K562 (cell line): Measurements from ENCODE around the gene EFHB. TPM values are rescaled to one million over a fixed set of nuclear protein-coding genes. Genes with fewer than 3 reads are reported as not detected.

Source experiments
- BCL6 ChIP-seq: fragments of 250-450 bp; sonication (Bioruptor Pico); IDR thresholded peaks from 2 replicates; pipeline ENCODE4 v1.4.0; 2020
- DPF2 ChIP-seq: fragments of 450-650 bp; IDR thresholded peaks from 2 replicates; pipeline ENCODE4 v1.6.1; 2016
- EHMT2 ChIP-seq: fragments of 450-650 bp; IDR thresholded peaks from 2 replicates; pipeline ENCODE4 v1.6.1; 2018; ENCODE audit warnings: antibody characterized with exemption
- KAT7 ChIP-seq: sonication (generic); formaldehyde crosslinking; IDR thresholded peaks from 2 replicates; pipeline ENCODE4 v1.8.0; 2022; ENCODE audit warnings: missing genetic modification reagents, mild to moderate bottlenecking, borderline replicate concordance
- RBFOX2 ChIP-seq: fragments of 200-400 bp; formaldehyde crosslinking; IDR thresholded peaks from 2 replicates; pipeline ENCODE4 v1.6.1; 2017; ENCODE audit warnings: low read depth, mild to moderate bottlenecking, low read length, moderate library complexity
- polyA plus RNA-seq, 8 experiments: library from polyadenylated mRNA; depleted of rRNA in 4 of 8; stranded (reverse) in 5 of 8; unstranded in 3 of 8; fragments of >200 nt; fragmentation: Nextera tagmentation in 2 of 8; fragmentation: Illumina TruSeq in 1 of 8; extraction: Ambion mirVana in 2 of 8; extraction: Trizol in 1 of 8; gene quantifications; 2 replicates each; pipeline versions ENCODE4 v1.2.1 to v1.2.3, GENCODE V29; 2011 to 2014; ENCODE audit warnings: inconsistent platforms in 1 of 8, missing spikeins in 1 of 8
- total RNA-seq, 7 experiments: library from RNA; depleted of rRNA in 6 of 7; stranded (reverse); fragments of >200 nt in 6 of 7; fragmentation: Illumina TruSeq in 2 of 7; extraction: Trizol in 2 of 7; gene quantifications; 2 replicates each; pipeline versions ENCODE4 v1.2.1 to v1.2.3, GENCODE V29; 2011 to 2021; ENCODE audit warnings: low replicate concordance in 1 of 7
- TF ChIP-seq, protein P1 (sequence below), 2 experiments: fragments of 450-650 bp; IDR thresholded peaks; 2 replicates each; pipeline ENCODE4 v1.6.1; 2016; ENCODE audit warnings: mild to moderate bottlenecking in 2 of 2, borderline replicate concordance in 1 of 2, low read depth in 1 of 2, moderate library complexity in 1 of 2
- TF ChIP-seq, protein P2 (sequence below): IDR thresholded peaks from 2 replicates; pipeline ENCODE4 v1.6.1; 2014; ENCODE audit warnings: antibody characterized with exemption
- TF ChIP-seq, protein P3 (sequence below): sonication (generic); formaldehyde crosslinking; IDR thresholded peaks from 2 replicates; pipeline ENCODE4 v1.8.0; 2022; ENCODE audit warnings: mild to moderate bottlenecking, missing genetic modification reagents
- TF ChIP-seq, protein P4 (sequence below): fragments of 450-650 bp; formaldehyde crosslinking; IDR thresholded peaks from 2 replicates; pipeline ENCODE4 v1.4.0; 2022; ENCODE audit warnings: missing genetic modification characterization
- TF ChIP-seq, protein P5 (sequence below): fragments of 450-650 bp; IDR thresholded peaks from 2 replicates; pipeline ENCODE4 v1.6.1; 2017; ENCODE audit warnings: antibody characterized with exemption

The EFHB gene
- total and polyA plus RNA-seq, 9 of the 15 experiments (the other 6 are each of a cell fraction or from before 2014, with no cell fraction given), result 1.5 to 4.0 (median 1.8) TPM

DNA sequence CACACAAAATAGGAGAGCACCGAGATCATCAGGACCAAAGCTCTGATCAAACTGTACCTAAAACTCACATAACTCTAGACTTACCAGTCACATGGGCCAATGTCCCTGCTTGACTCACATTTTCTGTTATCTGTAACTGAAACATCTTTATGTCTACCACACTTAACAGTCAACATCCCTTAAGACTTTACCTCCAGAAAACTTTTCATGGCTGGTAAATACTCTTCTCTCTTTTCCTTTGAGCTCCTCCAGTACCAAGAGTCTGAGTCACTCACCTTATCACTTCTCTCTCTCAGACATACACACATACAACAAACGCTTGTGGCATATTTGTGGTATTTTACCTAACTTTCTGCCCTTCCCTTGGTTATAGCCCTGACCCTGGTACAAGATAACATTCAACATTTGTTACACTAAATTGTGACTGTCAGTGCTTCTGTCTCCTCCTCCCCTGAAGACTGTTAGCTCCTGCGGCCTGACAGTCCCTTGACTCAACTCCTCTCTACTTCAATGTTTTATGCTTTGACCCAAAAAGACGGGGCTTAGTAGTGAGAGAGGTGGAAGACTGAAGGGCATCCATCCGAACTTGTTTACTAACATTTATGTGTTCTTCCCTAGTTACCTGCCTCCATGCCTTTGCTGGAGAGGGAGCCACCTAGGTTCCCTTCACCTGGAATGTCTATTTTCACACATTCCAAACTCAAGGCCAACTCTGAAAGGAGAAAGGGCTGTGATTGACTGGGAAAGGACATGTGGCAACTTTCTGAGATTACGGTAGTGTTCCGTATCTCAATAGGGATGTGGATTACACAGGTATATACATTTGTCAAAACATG lies 3.7 kb upstream of the EFHB start (continued):
- TF ChIP-seq, protein P1, sequence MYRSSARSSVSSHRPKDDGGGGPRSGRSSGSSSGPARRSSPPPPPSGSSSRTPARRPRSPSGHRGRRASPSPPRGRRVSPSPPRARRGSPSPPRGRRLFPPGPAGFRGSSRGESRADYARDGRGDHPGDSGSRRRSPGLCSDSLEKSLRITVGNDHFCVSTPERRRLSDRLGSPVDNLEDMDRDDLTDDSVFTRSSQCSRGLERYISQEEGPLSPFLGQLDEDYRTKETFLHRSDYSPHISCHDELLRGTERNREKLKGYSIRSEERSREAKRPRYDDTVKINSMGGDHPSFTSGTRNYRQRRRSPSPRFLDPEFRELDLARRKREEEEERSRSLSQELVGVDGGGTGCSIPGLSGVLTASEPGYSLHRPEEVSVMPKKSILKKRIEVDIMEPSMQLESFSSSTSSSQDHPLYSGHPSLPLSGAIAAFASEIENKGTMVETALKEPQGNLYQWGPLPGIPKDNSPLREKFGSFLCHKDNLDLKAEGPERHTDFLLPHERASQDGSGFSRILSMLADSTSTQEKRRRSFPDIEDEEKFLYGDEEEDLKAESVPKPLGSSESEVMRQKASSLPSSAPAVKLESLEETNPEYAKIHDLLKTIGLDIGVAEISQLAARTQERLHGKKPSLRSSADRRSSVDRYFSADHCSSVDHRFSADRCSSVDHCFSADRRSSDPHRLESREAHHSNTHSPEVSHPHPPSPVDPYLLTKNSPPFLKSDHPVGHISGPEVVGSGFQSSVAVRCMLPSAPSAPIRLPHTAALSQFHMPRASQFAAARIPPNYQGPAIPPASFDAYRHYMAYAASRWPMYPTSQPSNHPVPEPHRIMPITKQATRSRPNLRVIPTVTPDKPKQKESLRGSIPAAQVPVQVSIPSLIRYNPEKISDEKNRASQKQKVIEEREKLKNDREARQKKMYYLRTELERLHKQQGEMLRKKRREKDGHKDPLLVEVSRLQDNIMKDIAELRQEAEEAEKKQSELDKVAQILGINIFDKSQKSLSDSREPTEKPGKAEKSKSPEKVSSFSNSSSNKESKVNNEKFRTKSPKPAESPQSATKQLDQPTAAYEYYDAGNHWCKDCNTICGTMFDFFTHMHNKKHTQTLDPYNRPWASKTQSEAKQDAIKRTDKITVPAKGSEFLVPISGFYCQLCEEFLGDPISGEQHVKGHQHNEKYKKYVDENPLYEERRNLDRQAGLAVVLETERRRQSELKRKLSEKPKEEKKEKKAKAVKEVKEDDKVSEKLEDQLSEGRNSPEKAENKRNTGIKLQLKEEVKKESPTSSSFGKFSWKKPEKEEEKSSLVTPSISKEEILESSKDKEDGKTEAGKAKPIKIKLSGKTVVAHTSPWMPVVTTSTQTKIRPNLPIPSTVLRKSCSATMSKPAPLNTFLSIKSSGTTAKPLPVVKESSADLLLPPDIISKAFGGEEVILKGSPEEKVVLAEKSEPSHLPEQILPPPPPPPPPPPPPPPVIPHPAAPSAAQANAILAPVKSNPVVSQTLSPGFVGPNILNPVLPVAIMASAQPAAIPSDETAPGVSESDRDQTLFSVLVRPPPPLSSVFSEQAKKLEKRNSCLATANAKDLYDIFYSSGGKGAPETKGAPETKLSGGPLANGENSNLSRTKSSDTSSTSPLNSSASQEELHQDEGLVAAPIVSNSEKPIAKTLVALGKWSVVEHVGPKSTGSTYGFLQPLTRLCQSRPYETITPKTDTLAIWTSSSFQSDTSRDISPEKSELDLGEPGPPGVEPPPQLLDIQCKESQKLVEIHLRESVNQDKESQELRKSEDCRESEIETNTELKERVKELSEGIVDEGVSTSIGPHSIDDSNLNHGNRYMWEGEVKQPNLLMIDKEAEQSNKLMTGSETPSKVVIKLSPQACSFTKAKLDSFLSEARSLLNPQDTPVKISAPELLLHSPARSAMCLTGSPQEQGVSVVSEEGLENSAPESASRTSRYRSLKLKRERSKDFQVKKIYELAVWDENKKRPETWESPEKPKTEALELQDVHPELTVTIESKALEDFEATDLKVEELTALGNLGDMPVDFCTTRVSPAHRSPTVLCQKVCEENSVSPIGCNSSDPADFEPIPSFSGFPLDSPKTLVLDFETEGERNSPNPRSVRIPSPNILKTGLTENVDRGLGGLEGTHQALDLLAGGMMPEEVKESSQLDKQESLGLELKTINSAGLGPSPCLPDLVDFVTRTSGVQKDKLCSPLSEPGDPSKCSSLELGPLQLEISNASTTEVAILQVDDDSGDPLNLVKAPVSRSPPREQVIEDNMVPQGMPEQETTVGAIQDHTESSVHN (IDR thresholded peaks at IDR 0.05; ENCODE audit: borderline replicate concordance in 1 of 2, low read depth in 1 of 2), result no peak
- TF ChIP-seq, protein P2, sequence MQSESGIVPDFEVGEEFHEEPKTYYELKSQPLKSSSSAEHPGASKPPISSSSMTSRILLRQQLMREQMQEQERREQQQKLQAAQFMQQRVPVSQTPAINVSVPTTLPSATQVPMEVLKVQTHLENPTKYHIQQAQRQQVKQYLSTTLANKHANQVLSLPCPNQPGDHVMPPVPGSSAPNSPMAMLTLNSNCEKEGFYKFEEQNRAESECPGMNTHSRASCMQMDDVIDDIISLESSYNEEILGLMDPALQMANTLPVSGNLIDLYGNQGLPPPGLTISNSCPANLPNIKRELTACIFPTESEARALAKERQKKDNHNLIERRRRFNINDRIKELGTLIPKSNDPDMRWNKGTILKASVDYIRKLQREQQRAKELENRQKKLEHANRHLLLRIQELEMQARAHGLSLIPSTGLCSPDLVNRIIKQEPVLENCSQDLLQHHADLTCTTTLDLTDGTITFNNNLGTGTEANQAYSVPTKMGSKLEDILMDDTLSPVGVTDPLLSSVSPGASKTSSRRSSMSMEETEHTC, result no peak
- TF ChIP-seq, protein P3, sequence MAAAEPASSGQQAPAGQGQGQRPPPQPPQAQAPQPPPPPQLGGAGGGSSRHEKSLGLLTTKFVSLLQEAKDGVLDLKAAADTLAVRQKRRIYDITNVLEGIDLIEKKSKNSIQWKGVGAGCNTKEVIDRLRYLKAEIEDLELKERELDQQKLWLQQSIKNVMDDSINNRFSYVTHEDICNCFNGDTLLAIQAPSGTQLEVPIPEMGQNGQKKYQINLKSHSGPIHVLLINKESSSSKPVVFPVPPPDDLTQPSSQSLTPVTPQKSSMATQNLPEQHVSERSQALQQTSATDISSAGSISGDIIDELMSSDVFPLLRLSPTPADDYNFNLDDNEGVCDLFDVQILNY, result no peak
- TF ChIP-seq BCL6 (CRISPR knock-in tag), result no peak
- peak; percentile 96 for TF ChIP-seq DPF2
- no peak for TF ChIP-seq RBFOX2
- TF ChIP-seq KAT7 (CRISPR knock-in tag), result no peak
- TF ChIP-seq, protein P4, sequence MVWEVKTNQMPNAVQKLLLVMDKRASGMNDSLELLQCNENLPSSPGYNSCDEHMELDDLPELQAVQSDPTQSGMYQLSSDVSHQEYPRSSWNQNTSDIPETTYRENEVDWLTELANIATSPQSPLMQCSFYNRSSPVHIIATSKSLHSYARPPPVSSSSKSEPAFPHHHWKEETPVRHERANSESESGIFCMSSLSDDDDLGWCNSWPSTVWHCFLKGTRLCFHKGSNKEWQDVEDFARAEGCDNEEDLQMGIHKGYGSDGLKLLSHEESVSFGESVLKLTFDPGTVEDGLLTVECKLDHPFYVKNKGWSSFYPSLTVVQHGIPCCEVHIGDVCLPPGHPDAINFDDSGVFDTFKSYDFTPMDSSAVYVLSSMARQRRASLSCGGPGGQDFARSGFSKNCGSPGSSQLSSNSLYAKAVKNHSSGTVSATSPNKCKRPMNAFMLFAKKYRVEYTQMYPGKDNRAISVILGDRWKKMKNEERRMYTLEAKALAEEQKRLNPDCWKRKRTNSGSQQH (CRISPR knock-in tag), result 0 out of 2 replicates have a peak, but pooled peaks have one; percentile 73
- peak; percentile 87 for TF ChIP-seq EHMT2
- TF ChIP-seq, protein P5, sequence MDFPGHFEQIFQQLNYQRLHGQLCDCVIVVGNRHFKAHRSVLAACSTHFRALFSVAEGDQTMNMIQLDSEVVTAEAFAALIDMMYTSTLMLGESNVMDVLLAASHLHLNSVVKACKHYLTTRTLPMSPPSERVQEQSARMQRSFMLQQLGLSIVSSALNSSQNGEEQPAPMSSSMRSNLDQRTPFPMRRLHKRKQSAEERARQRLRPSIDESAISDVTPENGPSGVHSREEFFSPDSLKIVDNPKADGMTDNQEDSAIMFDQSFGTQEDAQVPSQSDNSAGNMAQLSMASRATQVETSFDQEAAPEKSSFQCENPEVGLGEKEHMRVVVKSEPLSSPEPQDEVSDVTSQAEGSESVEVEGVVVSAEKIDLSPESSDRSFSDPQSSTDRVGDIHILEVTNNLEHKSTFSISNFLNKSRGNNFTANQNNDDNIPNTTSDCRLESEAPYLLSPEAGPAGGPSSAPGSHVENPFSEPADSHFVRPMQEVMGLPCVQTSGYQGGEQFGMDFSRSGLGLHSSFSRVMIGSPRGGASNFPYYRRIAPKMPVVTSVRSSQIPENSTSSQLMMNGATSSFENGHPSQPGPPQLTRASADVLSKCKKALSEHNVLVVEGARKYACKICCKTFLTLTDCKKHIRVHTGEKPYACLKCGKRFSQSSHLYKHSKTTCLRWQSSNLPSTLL, result no peak
